ENCODE measurements around the gene HOXC10.

The HOXC10 gene

DNA sequence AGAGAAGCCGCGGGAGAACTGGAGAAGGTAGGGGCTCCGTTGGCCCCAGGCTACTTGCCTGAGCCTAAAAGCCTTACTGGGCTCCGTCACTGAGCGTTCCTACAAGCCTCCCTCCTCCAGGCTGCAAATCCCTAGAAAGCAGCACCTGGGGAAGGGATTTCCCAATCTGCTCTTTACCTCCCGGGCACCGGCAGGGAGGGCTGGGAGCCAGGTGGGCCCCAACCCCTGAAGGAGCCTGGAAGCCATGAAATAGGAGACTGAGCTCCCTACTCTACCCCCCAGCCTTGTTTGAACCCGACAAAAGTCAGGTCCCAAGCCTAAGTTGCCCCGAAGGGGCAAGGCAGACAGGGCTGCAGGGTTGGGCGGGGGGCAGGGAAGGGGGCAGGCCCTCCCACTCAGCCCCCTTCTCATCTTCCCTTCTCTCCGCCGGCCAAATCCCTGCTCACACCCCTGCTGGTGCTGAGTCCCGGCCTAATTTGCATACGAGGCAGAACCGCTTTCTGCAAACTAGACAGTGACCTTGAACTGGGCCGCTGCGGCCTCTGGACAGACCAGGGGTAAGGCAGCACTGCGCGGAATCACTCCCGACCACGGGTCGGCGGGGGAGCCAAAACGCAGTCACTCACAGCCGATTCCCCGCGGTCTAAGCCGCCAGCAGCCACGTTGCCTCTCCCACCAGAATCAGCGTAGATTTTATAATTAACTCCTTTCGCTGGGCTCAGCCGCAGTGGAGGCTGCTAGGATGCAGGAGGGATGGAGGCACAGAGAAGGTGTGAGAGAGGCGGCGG is 34.0 kb upstream of the HOXC10 start:
- DNase-seq = peak in 1 of 6 experiments; percentile 34

- DNase-seq = peak in 1 of 6 experiments; percentile 46
These were observed 33.2 kb upstream of the HOXC10 start for GRCh38 chr12:53951577-53952334.

- peak in 1 of 6 experiments; percentile 50 for DNase-seq
These were observed 32.6 kb upstream of the HOXC10 start for GRCh38 chr12:53952335-53952694.

DNA sequence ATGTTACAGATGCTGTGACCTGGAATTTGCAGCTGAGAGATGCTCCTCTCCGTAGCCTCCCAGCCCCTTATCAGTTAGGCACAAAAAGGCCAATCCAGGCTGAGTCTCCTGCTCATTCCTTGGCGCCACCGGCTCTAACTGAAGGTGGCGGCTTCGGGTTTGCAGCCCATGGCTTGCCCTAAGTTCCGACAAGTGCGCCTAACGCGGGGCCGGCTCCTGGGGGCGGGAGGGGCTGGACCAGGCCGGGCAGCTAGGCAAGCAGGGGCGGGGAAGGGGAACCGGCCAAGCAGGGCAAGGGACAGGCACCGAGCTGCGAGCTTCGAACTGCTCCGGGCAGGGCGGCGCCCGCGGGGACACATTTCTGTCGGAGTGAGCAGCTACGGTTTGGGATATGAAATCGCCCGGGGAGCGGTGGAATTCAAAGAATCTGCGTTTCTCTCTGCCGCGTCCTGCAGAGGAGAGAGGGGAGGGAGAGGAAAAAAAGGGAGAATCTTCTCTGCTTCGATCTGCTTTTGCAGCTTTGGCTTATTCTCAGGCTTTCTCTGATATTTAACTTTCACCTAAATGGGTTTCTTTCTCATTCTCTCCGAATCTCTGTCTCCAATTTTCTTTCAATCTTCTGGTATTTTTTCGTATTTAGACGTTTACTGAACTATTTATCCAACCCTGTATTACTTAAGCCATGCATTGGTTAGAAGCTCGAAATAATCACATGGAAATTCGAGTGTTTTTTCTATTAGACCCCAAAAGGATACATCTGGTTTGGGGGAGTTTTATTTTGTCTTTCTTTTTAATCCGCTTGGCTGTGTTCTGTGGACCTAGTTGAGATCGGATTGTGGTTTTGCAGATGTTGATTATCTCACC is 31.8 kb upstream of the HOXC10 start:
- DNase-seq = peak in 1 of 6 experiments; percentile 46

DNA sequence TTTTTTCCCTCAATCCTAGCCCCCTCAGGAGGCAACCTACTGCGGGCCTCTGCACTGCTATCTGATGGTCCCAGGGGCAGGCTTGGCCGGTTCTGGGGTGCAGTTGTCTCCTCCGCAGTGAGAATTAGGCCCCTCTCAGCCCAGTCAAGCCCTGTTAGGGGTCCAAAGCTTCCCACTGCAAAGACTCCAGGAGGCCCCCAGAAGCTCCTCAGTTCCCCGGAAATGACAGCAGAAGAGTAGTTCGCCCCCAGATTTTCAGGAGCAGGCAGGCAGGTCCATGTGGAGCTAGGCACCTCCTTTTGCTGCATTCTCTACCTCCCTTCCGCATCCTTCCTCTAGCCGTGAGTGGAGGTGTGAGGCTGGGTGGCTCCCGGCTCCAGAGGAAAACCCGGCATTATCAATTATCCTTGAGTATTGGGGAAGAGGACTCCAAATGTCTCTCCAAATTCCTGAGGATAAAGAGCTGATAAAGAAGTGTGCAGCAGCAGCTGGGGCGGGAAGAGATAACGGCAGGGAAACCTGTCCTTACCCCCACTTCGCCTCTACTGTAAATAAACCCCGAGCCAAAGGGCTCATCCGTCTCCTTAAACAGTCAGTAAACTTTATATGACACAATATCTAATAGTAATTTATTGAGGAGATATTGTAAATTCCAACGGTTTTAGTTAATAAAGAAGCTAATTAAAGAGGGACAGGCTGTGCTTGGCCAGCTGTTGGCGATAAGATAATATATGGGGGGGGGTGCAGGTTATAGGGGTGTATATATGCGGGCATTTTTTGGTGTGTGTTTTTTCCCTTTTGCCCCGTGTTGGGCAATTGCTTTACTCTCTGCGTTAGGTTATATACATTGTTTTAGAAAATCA is 30.9 kb upstream of the HOXC10 start:
- DNase-seq = no peak

GRCh38 chr12:53954694-53955035 is 30.3 kb upstream of the HOXC10 start, which contains the start of gene HOXC12:
HOXC12 (plus strand) TSS chr12:53954903; CDS start chr12:53954930, 27 bp downstream.
- DNase-seq = no peak

DNA sequence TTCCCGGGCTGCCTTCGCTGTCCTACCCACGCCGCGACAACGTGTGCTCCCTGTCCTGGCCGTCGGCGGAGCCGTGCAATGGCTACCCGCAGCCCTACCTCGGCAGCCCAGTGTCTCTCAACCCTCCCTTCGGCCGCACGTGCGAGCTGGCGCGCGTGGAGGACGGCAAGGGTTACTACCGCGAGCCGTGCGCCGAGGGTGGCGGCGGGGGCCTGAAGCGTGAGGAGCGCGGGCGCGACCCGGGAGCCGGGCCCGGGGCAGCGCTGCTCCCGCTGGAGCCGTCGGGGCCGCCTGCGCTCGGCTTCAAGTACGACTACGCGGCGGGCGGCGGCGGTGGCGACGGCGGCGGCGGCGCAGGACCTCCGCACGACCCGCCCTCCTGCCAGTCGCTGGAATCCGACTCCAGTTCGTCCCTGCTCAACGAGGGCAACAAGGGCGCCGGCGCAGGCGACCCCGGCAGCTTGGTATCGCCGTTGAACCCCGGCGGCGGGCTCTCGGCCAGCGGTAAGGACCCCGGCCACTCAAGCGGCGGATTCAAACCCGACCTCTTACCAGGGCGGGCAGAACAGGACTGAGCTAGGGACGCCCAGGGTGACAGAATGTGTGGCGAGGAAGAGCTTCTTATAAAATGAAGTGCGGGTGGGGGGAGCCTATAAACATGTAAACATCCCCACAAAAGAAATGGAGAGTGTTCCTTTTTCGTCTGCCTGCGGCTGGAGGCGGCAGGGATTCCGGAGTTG is 29.7 kb upstream of the HOXC10 start:
- peak in 1 of 6 experiments; percentile 41 for DNase-seq

DNA sequence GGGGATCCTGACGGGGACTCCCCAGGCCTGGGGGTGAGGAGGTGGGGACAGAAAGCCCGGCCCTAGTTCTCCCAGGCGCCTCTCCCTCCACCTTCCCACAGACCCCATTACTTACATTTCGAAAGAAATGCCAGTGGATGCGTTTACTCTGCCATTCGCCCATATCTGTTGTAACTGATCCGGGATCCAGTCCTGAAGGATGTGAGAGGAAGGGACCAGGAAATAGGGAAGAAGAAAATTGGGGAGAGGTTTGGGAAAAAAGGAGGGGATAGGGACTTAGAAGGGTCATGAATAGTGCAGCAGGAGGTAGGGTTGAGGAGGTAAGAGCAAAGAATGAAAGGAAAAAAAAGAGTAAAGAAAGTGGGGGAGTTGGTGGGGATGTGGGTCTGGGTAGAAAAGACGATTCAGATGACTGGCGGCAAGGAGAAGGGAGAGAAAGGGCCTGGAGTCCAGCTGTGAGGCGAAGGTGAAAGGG is 29.1 kb upstream of the HOXC10 start:
- DNase-seq = no peak

- DNase-seq = peak in 1 of 6 experiments; percentile 22
These were observed 28.6 kb upstream of the HOXC10 start for GRCh38 chr12:53956251-53956887.

DNA sequence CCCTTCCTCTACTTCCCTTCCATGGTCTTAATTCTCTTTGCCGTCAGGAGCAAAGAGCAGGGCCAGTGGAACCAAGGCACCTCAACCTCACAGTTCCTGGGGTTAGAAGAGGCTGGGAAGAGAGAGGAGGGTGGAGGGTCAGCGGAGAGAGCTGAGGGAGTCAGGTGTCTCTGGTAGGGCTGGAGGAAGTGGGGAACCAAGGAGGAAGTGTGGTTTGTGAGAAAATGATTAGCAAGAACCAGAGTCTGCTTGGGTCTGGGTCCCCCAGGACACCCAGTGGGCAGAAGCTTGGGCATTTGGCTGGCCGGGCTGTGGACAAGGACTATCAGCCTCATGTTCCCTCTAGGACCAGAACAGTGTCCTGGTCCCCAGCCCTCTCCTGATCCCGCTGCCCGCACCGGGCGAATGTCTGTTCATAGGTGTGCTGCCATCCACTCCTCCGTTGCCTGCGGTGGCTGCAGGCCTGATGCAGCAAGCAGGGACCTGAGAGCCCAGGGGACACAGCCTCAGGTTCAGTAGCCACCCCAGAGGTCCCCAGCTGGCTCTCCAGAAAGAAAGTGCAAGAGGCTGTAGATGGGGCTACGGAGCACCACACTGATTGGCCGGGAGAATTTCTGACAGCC is 27.9 kb upstream of the HOXC10 start:
- no peak for DNase-seq

- no peak for DNase-seq
These were observed 26.8 kb upstream of the HOXC10 start for GRCh38 chr12:53958128-53958527.

GRCh38 chr12:53959314-53959713 is 25.6 kb upstream of the HOXC10 start:
- no peak for DNase-seq

DNA sequence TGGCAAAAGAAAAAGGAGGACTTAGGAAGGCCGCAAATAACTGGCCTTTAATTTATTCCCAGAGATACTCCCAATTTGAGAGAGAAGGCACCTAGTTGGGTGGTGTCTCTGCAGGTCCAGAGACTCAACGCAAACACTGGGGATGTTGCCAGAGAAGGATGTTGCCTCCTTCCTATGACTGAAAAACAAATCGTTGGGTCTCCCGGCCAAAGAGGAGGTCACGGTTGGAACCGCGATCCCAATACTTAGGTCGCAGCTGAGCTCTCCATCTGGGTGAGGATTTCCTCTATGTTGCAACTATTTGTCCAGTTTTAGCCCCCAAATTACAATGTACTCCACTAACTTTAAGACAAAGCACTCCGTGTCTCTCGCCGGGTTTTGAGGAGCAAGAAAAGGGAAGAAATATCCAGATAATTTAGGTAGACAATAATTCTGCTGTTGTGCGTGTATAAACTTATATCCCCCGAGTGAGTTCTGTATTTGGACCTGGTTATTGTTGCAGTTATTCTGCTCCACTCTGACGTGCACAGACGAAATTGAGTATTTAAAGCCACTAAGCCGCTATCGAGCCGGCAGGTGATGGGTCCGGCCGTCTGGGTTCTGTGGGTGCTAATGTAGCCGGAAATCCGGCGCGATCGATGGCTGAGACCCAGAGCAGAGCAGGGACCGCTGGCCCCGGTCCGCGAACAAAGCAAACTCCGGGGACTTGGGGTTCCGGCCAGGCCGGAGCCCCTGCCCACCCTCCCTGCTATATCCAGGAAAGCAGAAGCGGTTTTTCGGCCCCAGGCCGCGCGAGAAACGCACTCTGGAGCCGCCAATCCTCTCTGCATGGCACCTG is 24.5 kb upstream of the HOXC10 start:
- no peak for DNase-seq

DNA sequence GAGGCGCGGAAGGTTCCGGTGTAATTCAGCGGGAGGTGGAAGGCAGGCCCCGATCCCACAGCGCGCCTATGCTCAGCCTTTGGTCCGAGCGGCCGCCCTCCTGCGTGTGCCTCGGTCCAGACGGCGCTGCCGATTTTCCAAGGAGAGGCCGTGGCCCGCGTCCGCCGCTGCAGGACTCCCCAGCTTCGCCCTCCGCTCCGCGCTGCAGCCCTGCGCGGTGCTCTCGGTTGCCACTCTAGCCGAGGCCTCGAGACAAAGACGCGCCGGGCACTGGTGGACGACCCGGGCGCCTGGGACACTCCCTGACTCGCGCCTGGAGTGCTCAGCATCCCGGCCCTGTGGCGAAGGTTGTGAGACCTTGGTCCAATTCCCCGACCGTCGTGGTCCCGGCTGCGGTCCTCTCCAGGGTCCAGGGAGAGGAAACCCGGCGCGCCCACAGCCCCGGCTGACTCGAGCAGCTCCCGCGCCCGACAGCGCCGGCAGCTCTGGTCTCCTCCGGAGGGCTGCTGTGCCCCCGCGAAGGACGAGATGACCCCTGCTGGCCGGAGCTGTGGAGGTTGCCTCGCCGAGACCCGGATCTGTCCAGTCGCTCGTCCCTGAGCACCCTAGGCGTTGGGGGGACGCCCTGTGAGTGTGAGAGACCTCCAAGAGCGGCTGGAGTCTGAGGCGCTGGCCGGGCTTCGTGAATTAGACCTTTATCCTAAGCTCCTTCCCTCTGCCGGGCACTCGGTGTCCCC is 23.8 kb upstream of the HOXC10 start:
- no peak for DNase-seq

- DNase-seq = no peak
These were observed 21.9 kb upstream of the HOXC10 start for GRCh38 chr12:53963005-53963404.

GRCh38 chr12:53963434-53964314 is 21.3 kb upstream of the HOXC10 start:
- DNase-seq = no peak

DNA sequence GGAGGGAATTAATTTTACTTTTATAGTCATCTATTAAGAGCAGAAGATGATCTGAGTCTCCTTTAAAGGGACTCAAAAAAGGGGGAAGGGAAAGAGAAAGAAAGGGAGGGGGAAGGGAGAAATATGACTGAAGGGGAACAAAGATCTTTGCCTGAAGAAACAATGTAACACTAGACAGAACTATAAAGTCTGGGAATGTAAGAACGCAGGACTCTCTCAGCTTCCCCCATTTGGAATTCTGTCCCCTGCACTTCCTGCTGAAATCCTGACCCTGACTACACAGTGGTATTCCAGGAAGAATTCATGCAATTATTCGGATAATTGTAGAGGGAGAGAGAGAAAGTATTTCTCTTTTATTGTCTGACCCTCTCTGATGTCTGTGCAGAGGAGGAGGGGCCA is 20.6 kb upstream of the HOXC10 start:
- DNase-seq = no peak
